Activated naive CD4-positive, alpha-beta T cell treated with anti-CD3 and anti-CD28 coated beads, Interleukin-2, amount 50 U/mL, for 24 hours (primary cell): ENCODE results near the gene RBM47.

Source experiments
- H3K27ac Mint-ChIP-seq: one replicate; pipeline ENCODE4 v1.8.0; 2021; ENCODE audit warnings: mild to moderate bottlenecking, mixed read lengths
- H3K27me3 Mint-ChIP-seq: one replicate; pipeline ENCODE4 v1.8.0; 2021; ENCODE audit warnings: mixed read lengths
- H3K36me3 Mint-ChIP-seq: one replicate; pipeline ENCODE4 v1.8.0; 2021; ENCODE audit warnings: mixed read lengths
- H3K4me1 Mint-ChIP-seq: one replicate; pipeline ENCODE4 v1.8.0; 2021; ENCODE audit warnings: mixed read lengths
- H3K4me3 Mint-ChIP-seq: one replicate; pipeline ENCODE4 v1.8.0; 2021; ENCODE audit warnings: mild to moderate bottlenecking, mixed read lengths
- H3K9me3 Mint-ChIP-seq: one replicate; pipeline ENCODE4 v1.8.0; 2021; ENCODE audit warnings: mixed read lengths

The RBM47 gene

GRCh38 chr4:40484346-40485090 lies 145.1 kb downstream of the RBM47 start:
- no peaks in the 10 kb centered on the region for H3K9me3 Mint-ChIP-seq
- no peak overlapping the region for H3K4me3 Mint-ChIP-seq
- H3K4me1 Mint-ChIP-seq, result no peaks in the 10 kb centered on the region
- H3K36me3 Mint-ChIP-seq, result no peaks in the 10 kb centered on the region
- H3K27me3 Mint-ChIP-seq, result no peaks in the 10 kb centered on the region
- H3K27ac Mint-ChIP-seq, result no peak overlapping the region

DNA sequence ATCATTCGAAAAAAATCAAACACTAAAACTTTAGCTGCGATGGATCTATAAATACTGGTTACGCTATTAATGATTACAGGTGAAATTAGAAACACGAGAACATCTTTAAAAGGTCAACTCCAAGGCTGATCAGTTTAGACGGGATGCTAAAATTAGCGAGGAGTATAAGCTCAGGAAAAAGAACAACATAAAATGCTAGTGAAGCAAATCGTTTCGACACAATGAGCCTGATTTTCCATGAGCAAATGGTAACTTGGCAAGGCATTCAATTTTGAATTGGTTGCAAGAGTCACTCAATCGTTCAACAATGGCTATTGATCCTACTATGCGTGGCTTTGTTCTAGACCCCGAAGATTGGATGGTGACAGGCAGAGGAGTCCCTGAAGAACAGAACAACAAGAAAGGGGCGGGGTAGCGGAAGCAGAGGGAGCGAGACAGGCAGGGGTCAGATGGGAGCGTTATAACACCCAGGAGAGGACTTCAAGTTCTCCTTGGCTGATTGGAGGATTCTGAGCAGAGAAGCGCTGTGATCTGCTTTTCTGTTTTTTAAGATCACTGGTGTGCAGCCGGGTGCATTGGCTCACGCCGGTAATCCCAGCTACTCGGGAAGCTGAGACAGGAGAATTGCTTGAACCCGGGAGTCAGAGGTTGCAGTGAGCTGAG lies 146.5 kb downstream of the RBM47 start:
- H3K27me3 Mint-ChIP-seq, result no peaks in the 10 kb centered on the region
- H3K36me3 Mint-ChIP-seq, result no peaks in the 10 kb centered on the region
- H3K27ac Mint-ChIP-seq, result no peak overlapping the region
- no peaks in the 10 kb centered on the region for H3K4me1 Mint-ChIP-seq
- H3K4me3 Mint-ChIP-seq, result no peak overlapping the region
- no peaks in the 10 kb centered on the region for H3K9me3 Mint-ChIP-seq

DNA sequence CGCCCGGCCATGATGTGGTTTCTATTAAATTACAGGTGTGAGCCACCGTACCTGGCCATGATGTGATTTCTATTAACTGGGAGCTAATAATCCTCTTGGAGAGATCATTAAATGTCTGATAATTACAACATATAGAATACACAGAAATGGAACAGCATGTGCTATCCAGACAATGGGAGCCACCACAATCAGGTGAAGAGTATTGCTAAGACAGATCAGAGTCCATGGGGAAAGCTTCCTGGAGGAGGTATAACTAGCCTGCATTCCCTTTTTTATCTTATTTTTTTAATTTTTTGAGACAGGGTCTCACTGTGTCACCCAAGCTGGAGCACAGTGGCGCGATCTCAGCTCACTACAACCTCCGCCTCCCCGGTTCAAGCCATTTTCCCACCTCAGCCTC lies 147.7 kb downstream of the RBM47 start:
- Mint-ChIP-seq H3K27me3 (no peaks in the 10 kb centered on the region), H3K4me1 (no peaks in the 10 kb centered on the region), H3K27ac (no peak overlapping the region), H3K36me3 (no peaks in the 10 kb centered on the region), H3K9me3 (no peaks in the 10 kb centered on the region), H3K4me3 (no peak overlapping the region)

DNA sequence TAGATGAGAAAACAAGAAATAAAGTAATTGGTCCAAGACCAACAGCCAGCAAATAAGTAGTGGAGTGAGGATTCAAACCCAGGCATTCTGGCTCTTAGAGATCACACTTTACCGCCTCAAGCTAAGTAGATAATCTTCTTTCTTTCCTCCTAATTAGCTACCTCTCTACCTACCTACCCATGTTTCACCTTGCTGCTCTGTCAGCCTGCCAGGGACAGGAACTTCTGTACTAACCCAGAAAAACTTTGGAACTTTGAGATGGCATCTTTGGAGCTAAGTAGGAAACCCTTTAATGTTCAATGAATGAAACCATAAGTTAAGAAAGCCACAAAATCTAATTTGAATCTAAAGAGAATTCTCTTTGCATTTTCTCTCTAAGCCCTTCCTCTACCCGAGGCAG lies 149.4 kb downstream of the RBM47 start:
- Mint-ChIP-seq H3K9me3 (no peaks in the 10 kb centered on the region), H3K4me3 (no peak overlapping the region), H3K4me1 (peaks cover 10% of the 10 kb centered on the region), H3K27ac (no peak overlapping the region), H3K36me3 (no peaks in the 10 kb centered on the region), H3K27me3 (no peaks in the 10 kb centered on the region)

DNA sequence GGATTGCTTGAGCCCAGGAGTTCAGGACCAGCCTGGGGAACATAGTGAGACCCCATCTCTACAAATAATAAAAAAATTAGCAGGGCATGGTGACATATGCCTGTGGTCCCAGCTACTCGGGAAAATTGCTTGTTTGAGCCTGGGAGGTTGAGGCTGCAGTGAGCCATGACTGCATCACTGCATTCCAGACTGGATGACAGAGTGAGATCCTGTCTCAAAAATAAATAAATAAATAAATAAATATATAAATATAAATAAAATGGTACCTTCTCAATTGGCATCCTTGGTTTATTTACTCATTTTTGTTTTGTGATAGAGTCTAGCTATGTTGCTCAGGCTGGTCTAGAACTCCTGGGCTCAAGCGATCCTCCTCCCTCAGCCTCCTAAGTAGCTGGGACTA lies 150.3 kb downstream of the RBM47 start:
- Mint-ChIP-seq H3K4me1 (peaks cover 13% of the 10 kb centered on the region), H3K9me3 (no peaks in the 10 kb centered on the region), H3K27me3 (no peaks in the 10 kb centered on the region), H3K27ac (no peak overlapping the region), H3K36me3 (no peaks in the 10 kb centered on the region), H3K4me3 (no peak overlapping the region)

DNA sequence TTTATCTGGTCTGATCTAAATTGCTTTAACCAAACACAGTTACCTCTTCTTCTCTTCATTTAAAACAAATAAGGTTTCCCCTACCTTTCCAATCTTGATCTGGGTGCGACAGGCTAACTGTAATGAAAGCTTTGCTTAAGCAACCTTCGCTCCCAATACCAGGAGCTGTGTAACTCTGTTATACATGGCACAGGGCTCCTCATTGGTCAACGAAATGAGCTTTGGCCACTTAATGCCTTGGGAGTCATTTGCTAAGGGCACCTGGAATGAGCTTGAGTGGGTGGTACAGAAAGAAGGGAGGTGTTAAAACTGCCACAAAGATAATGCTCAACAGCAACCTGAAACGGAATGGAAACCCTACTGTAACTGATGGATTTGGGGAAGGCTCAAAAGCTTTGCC lies 154.1 kb downstream of the RBM47 start:
- H3K36me3 Mint-ChIP-seq, result no peaks in the 10 kb centered on the region
- no peaks in the 10 kb centered on the region for H3K9me3 Mint-ChIP-seq
- peaks cover 13% of the 10 kb centered on the region for H3K4me1 Mint-ChIP-seq
- H3K4me3 Mint-ChIP-seq, result no peak overlapping the region
- H3K27me3 Mint-ChIP-seq, result no peaks in the 10 kb centered on the region
- no peak overlapping the region for H3K27ac Mint-ChIP-seq

DNA sequence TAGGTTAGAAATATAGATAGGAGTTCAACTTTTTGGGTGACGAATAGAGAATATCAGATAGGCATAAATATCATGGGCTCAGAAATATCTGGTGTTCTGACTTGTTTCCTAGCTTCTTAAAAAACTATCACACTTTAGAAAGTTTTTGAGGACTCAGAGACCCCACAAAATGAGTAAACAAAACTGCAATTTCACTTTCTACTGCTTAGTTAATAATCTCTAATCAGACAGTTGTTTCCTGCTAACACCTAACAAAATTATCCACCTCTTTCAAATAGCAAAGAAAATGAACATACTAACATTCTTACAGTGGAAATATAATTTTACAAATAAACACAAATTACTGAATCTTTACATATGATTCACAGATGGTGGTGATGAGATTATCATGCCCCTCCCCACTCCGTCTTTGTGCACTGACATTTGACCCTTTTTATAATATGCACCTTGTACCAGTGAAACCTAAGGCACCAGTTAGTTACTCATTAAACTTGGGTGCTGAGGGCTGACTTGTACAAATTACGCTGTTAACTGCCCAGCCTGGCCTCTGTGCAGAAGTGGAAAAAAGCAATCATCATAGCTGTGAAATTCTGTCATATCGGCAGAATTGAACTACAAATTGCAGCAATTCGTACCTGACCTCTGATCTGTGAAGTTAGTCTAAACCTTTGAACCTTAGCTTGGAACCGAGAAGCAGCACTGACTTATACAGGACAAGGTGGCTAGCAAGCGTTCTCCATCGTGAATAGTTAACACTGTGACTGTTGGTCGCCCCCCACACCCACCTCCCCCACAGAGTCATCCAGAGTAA lies 155.9 kb downstream of the RBM47 start:
- Mint-ChIP-seq H3K27ac (no peak overlapping the region), H3K4me3 (no peak overlapping the region), H3K9me3 (no peaks in the 10 kb centered on the region), H3K36me3 (no peaks in the 10 kb centered on the region), H3K27me3 (no peaks in the 10 kb centered on the region), H3K4me1 (peaks cover 13% of the 10 kb centered on the region)

- no peak overlapping the region for H3K27ac Mint-ChIP-seq
Measured at GRCh38 chr4:40471923-40472322, 157.7 kb downstream of the RBM47 start.

GRCh38 chr4:40466789-40467188 lies 162.9 kb downstream of the RBM47 start:
- Mint-ChIP-seq H3K27me3 (no peaks in the 10 kb centered on the region), H3K4me3 (no peak overlapping the region), H3K4me1 (peaks cover 5% of the 10 kb centered on the region), H3K36me3 (no peaks in the 10 kb centered on the region), H3K9me3 (no peaks in the 10 kb centered on the region), H3K27ac (no peak overlapping the region)

More at GRCh38 chr4:40471923-40472322, 157.7 kb downstream of the RBM47 start:
- H3K4me3 Mint-ChIP-seq, result no peak overlapping the region
- no peaks in the 10 kb centered on the region for H3K9me3 Mint-ChIP-seq
- H3K27me3 Mint-ChIP-seq, result no peaks in the 10 kb centered on the region
- no peaks in the 10 kb centered on the region for H3K36me3 Mint-ChIP-seq
- H3K4me1 Mint-ChIP-seq, result peaks cover 13% of the 10 kb centered on the region

- H3K27me3 Mint-ChIP-seq, result no peaks in the 10 kb centered on the region
- H3K4me1 Mint-ChIP-seq, result peaks cover 5% of the 10 kb centered on the region
- H3K27ac Mint-ChIP-seq, result no peak overlapping the region
- peak overlapping the region; percentile 23 for H3K4me3 Mint-ChIP-seq
- H3K9me3 Mint-ChIP-seq, result no peaks in the 10 kb centered on the region
- H3K36me3 Mint-ChIP-seq, result no peaks in the 10 kb centered on the region
Measured at GRCh38 chr4:40462326-40462725, 167.3 kb downstream of the RBM47 start.

- Mint-ChIP-seq H3K4me1 (peaks cover 5% of the 10 kb centered on the region), H3K27me3 (no peaks in the 10 kb centered on the region), H3K27ac (no peak overlapping the region), H3K4me3 (no peak overlapping the region), H3K9me3 (no peaks in the 10 kb centered on the region), H3K36me3 (no peaks in the 10 kb centered on the region)
Measured at GRCh38 chr4:40461879-40462278, 167.8 kb downstream of the RBM47 start.

- Mint-ChIP-seq H3K27ac (no peak overlapping the region), H3K4me3 (no peak overlapping the region), H3K36me3 (no peaks in the 10 kb centered on the region)
Measured at GRCh38 chr4:40461062-40461461, 168.6 kb downstream of the RBM47 start.

DNA sequence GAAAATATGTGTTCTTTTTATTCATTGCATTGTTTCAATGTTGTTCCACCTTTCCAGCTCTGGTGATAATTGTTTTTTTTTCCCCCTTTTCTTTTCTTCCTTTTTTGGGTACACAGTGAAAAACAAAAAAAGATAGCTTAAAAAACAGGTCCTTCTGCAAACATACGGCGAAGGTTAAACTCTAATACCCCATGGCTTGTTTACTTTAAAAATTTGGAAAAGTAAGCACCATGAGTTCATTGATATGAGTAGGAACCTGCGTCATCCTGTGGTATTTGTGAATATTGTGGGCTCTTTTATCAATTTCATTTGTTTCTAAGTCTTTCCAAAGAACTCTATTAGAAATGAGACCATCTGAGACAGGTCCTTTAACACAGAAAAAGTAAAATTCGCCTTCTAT lies 171.0 kb downstream of the RBM47 start:
- no peaks in the 10 kb centered on the region for H3K36me3 Mint-ChIP-seq
- no peaks in the 10 kb centered on the region for H3K27me3 Mint-ChIP-seq
- H3K4me1 Mint-ChIP-seq, result peaks cover 5% of the 10 kb centered on the region
- H3K9me3 Mint-ChIP-seq, result no peaks in the 10 kb centered on the region
- H3K4me3 Mint-ChIP-seq, result no peak overlapping the region
- no peak overlapping the region for H3K27ac Mint-ChIP-seq

More at GRCh38 chr4:40461062-40461461, 168.6 kb downstream of the RBM47 start:
- Mint-ChIP-seq H3K4me1 (peaks cover 5% of the 10 kb centered on the region), H3K27me3 (no peaks in the 10 kb centered on the region), H3K9me3 (no peaks in the 10 kb centered on the region)

- Mint-ChIP-seq H3K4me1 (peaks cover 5% of the 10 kb centered on the region), H3K27me3 (no peaks in the 10 kb centered on the region), H3K4me3 (no peak overlapping the region), H3K36me3 (no peaks in the 10 kb centered on the region), H3K9me3 (no peaks in the 10 kb centered on the region), H3K27ac (no peak overlapping the region)
Measured at GRCh38 chr4:40458109-40458508, 171.6 kb downstream of the RBM47 start.

GRCh38 chr4:40455340-40455902 lies 174.2 kb downstream of the RBM47 start:
- Mint-ChIP-seq H3K27me3 (no peaks in the 10 kb centered on the region), H3K4me3 (no peak overlapping the region), H3K36me3 (no peaks in the 10 kb centered on the region), H3K4me1 (peaks cover 14% of the 10 kb centered on the region), H3K9me3 (no peaks in the 10 kb centered on the region), H3K27ac (no peak overlapping the region)

DNA sequence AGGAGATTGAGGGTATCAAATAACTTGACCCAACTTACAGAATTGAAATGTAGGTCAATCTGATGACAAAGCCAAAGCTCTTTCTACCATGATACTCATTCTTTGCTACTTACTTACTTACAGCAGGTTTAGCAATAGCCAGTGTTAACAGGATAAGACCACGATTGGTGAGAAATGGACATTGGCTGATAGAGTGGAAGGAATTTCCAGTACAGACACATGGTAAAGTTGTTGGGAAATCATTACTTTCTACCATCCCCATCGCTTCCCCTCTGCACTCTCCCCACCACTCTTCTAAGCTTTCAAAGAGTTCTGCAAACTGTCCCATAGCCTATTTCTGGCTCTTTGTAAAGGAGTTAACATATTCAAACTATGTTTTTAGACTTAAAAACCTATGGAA lies 174.8 kb downstream of the RBM47 start:
- Mint-ChIP-seq H3K27ac (no peak overlapping the region), H3K4me3 (no peak overlapping the region), H3K9me3 (no peaks in the 10 kb centered on the region), H3K4me1 (peaks cover 14% of the 10 kb centered on the region), H3K27me3 (no peaks in the 10 kb centered on the region), H3K36me3 (no peaks in the 10 kb centered on the region)
